HepG2 (cell line): ENCODE data around the gene RNF208. TPM values are rescaled to one million over a fixed set of nuclear protein-coding genes. Genes with fewer than 3 reads are reported as not detected.
A peak's percentile ranks its signal among the peaks of the same experiment; 100 is the strongest.

Experiments
- AGO1 ChIP-seq: fragments of 200-400 bp; formaldehyde crosslinking; IDR thresholded peaks from 2 replicates; pipeline ENCODE4 v1.6.1; 2017; ENCODE audit warnings: mild to moderate bottlenecking, low read depth, low read length, moderate library complexity; ENCODE audit not compliant: poor library complexity, severe bottlenecking
- BRCA1 ChIP-seq: sonication (generic); formaldehyde crosslinking; IDR thresholded peaks from 2 replicates; pipeline ENCODE4 v1.4.0; 2020; ENCODE audit warnings: missing genetic modification reagents
- FOXA3 ChIP-seq: IDR thresholded peaks from 2 replicates; pipeline ENCODE4 v1.6.1; 2016; ENCODE audit warnings: missing genetic modification reagents, missing compliant biosample characterization
- HDAC2 ChIP-seq: sonication (generic); formaldehyde crosslinking; IDR thresholded peaks from 2 replicates; pipeline ENCODE4 v1.4.0; 2020; ENCODE audit warnings: missing genetic modification reagents
- HES4 ChIP-seq: sonication (generic); formaldehyde crosslinking; IDR thresholded peaks from 2 replicates; pipeline ENCODE4 v1.9.0; 2021; ENCODE audit warnings: mild to moderate bottlenecking, missing genetic modification reagents, borderline replicate concordance
- HNRNPK ChIP-seq: fragments of 200-400 bp; formaldehyde crosslinking; IDR thresholded peaks from 2 replicates; pipeline ENCODE4 v1.6.1; 2018; ENCODE audit warnings: low read length, low read depth, moderate library complexity, mild to moderate bottlenecking; ENCODE audit not compliant: poor library complexity, severe bottlenecking
- KLF16 ChIP-seq, 2 experiments: sonication (generic) in 1 of 2; formaldehyde crosslinking in 1 of 2; IDR thresholded peaks; 2 replicates each; pipeline versions ENCODE4 v1.6.1 to v1.8.0; 2016 to 2023; ENCODE audit warnings: missing genetic modification reagents in 2 of 2, missing compliant biosample characterization in 1 of 2
- NR2F6 ChIP-seq, 2 experiments: IDR thresholded peaks; 2 replicates each; pipeline ENCODE4 v1.6.1; 2016; ENCODE audit warnings: antibody characterized with exemption in 1 of 2, mild to moderate bottlenecking in 1 of 2
- PHF21A ChIP-seq: sonication (generic); formaldehyde crosslinking; IDR thresholded peaks from 2 replicates; pipeline ENCODE4 v1.5.0; 2020; ENCODE audit warnings: mild to moderate bottlenecking, missing genetic modification reagents
- REPIN1 ChIP-seq: sonication (generic); formaldehyde crosslinking; IDR thresholded peaks from 2 replicates; pipeline ENCODE4 v1.8.0; 2022; ENCODE audit warnings: missing genetic modification reagents, low read depth, mild to moderate bottlenecking, borderline replicate concordance
- TAF15 ChIP-seq: fragments of 200-400 bp; formaldehyde crosslinking; IDR thresholded peaks from one replicate; pipeline ENCODE4 v1.6.1; 2018; ENCODE audit warnings: mild to moderate bottlenecking, low read depth, low read length; ENCODE audit not compliant: poor library complexity, severe bottlenecking
- polyA plus RNA-seq, 8 experiments: library from polyadenylated mRNA; depleted of rRNA in 3 of 8; stranded (reverse) in 7 of 8; unstranded in 1 of 8; fragments of >200 nt; fragmentation: Illumina TruSeq in 4 of 8; extraction: Trizol in 4 of 8; gene quantifications; 2 replicates each; pipeline versions ENCODE4 v1.2.1 to v1.2.3, GENCODE V29; 2011 to 2016; ENCODE audit warnings: low read depth in 4 of 8, missing spikeins in 1 of 8, mixed read lengths in 1 of 8; ENCODE audit not compliant: insufficient read depth in 1 of 8
- total RNA-seq, 5 experiments: library from RNA; depleted of rRNA; stranded (reverse); fragments of >200 nt; fragmentation: Illumina TruSeq; extraction: Trizol; gene quantifications; 2 replicates each; pipeline ENCODE4 v1.2.3, GENCODE V29; 2016; ENCODE audit warnings: low read depth in 1 of 5
- TF ChIP-seq, protein P1 (sequence below): sonication (generic); formaldehyde crosslinking; IDR thresholded peaks from 2 replicates; pipeline ENCODE4 v1.4.0; 2020; ENCODE audit warnings: missing genetic modification reagents
- TF ChIP-seq, protein P2 (sequence below), 2 experiments: fragments of 450-650 bp in 1 of 2; sonication (generic) in 1 of 2; formaldehyde crosslinking; IDR thresholded peaks; 2 replicates each; pipeline versions ENCODE4 v1.5.0 to v1.8.0; 2020 to 2022; ENCODE audit warnings: mild to moderate bottlenecking in 1 of 2, missing genetic modification reagents in 1 of 2
- TF ChIP-seq, protein P3 (sequence below): IDR thresholded peaks from 2 replicates; pipeline ENCODE4 v1.6.1; 2016; ENCODE audit warnings: low read depth, control low read depth
- TF ChIP-seq, protein P4 (sequence below): sonication (generic); formaldehyde crosslinking; IDR thresholded peaks from 2 replicates; pipeline ENCODE4 v1.8.1; 2023; ENCODE audit warnings: missing genetic modification reagents, inconsistent platforms, borderline replicate concordance
- TF ChIP-seq, protein P5 (sequence below): sonication (generic); formaldehyde crosslinking; conservative IDR thresholded peaks from 2 replicates; pipeline ENCODE4 v1.8.0; 2022; ENCODE audit warnings: low read depth, missing genetic modification reagents
- TF ChIP-seq, protein P6 (sequence below): sonication (generic); formaldehyde crosslinking; IDR thresholded peaks from 2 replicates; pipeline ENCODE4 v1.9.0; 2022; ENCODE audit warnings: low read depth, missing genetic modification reagents

Gene RNF208
- total and polyA plus RNA-seq, 2 of the 13 experiments (the other 11 are each of a cell fraction or from before 2014, with no cell fraction given): 1.6 to 2.1 TPM

DNA sequence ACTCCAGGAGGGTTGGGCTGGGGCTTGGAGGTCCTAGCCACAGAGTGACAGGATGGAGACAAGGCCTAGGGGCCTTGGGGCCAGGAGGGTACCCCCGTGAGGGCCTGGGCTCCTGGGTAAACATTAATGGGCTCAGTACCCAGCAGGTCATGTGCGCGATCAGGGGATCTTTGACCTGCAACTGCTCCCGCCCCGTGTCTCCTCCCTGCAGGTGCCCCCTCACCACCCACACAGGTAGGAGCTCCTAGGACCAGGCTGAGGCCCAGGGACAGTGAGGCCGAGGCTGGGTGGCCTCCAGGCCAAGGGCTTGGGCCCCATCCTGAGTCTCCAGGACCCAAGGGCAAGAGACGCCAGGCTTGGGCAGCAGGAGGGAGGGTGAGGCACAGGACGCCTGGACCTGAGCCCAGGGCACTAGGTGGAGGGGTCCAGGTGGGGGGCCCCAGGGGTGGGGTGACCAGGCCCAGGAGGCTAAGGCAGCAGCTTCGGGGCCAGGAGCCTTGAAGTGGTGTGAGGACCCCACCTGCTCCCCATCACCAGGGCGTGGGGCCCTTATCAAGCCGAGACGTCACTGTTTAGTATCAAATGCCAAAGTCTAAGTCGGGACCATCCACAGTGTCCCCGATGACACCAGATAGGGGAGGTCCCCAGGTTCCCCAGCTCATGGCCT lies 8.8 kb upstream of the RNF208 start, which contains the start of gene SLC34A3 (continued):
- TF ChIP-seq KLF16 (CRISPR knock-in tag; IDR thresholded peaks at IDR 0.05) (no peak), HNRNPK (no peak), HES4 (CRISPR knock-in tag) (no peak), REPIN1 (CRISPR knock-in tag) (0 out of 2 replicates have a peak, but pooled peaks have one; percentile 42), AGO1 (no peak), HDAC2 (peak; percentile 50; the same call in 1 of the 2 replicates), BRCA1 (no peak), TAF15 (no peak), FOXA3 (CRISPR knock-in tag) (0 out of 2 replicates have a peak, but pooled peaks have one; percentile 3), NR2F6 (IDR thresholded peaks at IDR 0.05) (no peak; the same call in 1 of the 2 replicates), NR2F6 (CRISPR knock-in tag; IDR thresholded peaks at IDR 0.05) (peak; percentile 44; the same call in 1 of the 2 replicates), PHF21A (CRISPR knock-in tag) (peak; percentile 28; the same call in 1 of the 2 replicates)
- TF ChIP-seq, protein P1, sequence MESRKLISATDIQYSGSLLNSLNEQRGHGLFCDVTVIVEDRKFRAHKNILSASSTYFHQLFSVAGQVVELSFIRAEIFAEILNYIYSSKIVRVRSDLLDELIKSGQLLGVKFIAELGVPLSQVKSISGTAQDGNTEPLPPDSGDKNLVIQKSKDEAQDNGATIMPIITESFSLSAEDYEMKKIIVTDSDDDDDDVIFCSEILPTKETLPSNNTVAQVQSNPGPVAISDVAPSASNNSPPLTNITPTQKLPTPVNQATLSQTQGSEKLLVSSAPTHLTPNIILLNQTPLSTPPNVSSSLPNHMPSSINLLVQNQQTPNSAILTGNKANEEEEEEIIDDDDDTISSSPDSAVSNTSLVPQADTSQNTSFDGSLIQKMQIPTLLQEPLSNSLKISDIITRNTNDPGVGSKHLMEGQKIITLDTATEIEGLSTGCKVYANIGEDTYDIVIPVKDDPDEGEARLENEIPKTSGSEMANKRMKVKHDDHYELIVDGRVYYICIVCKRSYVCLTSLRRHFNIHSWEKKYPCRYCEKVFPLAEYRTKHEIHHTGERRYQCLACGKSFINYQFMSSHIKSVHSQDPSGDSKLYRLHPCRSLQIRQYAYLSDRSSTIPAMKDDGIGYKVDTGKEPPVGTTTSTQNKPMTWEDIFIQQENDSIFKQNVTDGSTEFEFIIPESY (CRISPR knock-in tag): no peak
- TF ChIP-seq, protein P2, sequence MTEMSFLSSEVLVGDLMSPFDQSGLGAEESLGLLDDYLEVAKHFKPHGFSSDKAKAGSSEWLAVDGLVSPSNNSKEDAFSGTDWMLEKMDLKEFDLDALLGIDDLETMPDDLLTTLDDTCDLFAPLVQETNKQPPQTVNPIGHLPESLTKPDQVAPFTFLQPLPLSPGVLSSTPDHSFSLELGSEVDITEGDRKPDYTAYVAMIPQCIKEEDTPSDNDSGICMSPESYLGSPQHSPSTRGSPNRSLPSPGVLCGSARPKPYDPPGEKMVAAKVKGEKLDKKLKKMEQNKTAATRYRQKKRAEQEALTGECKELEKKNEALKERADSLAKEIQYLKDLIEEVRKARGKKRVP (CRISPR knock-in tag; IDR thresholded peaks at IDR 0.05): no peak
- TF ChIP-seq, protein P3, sequence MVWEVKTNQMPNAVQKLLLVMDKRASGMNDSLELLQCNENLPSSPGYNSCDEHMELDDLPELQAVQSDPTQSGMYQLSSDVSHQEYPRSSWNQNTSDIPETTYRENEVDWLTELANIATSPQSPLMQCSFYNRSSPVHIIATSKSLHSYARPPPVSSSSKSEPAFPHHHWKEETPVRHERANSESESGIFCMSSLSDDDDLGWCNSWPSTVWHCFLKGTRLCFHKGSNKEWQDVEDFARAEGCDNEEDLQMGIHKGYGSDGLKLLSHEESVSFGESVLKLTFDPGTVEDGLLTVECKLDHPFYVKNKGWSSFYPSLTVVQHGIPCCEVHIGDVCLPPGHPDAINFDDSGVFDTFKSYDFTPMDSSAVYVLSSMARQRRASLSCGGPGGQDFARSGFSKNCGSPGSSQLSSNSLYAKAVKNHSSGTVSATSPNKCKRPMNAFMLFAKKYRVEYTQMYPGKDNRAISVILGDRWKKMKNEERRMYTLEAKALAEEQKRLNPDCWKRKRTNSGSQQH (CRISPR knock-in tag): no peak
- TF ChIP-seq, protein P4, sequence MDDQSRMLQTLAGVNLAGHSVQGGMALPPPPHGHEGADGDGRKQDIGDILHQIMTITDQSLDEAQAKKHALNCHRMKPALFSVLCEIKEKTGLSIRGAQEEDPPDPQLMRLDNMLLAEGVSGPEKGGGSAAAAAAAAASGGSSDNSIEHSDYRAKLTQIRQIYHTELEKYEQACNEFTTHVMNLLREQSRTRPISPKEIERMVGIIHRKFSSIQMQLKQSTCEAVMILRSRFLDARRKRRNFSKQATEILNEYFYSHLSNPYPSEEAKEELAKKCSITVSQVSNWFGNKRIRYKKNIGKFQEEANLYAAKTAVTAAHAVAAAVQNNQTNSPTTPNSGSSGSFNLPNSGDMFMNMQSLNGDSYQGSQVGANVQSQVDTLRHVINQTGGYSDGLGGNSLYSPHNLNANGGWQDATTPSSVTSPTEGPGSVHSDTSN (CRISPR knock-in tag): no peak
- TF ChIP-seq, protein P5, sequence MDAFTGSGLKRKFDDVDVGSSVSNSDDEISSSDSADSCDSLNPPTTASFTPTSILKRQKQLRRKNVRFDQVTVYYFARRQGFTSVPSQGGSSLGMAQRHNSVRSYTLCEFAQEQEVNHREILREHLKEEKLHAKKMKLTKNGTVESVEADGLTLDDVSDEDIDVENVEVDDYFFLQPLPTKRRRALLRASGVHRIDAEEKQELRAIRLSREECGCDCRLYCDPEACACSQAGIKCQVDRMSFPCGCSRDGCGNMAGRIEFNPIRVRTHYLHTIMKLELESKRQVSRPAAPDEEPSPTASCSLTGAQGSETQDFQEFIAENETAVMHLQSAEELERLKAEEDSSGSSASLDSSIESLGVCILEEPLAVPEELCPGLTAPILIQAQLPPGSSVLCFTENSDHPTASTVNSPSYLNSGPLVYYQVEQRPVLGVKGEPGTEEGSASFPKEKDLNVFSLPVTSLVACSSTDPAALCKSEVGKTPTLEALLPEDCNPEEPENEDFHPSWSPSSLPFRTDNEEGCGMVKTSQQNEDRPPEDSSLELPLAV: no peak
- TF ChIP-seq, protein P6, sequence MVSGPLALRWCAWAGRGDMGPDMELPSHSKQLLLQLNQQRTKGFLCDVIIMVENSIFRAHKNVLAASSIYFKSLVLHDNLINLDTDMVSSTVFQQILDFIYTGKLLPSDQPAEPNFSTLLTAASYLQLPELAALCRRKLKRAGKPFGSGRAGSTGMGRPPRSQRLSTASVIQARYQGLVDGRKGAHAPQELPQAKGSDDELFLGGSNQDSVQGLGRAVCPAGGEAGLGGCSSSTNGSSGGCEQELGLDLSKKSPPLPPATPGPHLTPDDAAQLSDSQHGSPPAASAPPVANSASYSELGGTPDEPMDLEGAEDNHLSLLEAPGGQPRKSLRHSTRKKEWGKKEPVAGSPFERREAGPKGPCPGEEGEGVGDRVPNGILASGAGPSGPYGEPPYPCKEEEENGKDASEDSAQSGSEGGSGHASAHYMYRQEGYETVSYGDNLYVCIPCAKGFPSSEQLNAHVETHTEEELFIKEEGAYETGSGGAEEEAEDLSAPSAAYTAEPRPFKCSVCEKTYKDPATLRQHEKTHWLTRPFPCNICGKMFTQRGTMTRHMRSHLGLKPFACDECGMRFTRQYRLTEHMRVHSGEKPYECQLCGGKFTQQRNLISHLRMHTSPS (CRISPR knock-in tag): no peak; the same call in 1 of the 2 replicates
